Loucy (cell line): ENCODE data around the gene ATP9A.

ENCODE experiments used
- EZH2phosphoT487 ChIP-seq: fragments of 200-600 bp; IDR thresholded peaks from 2 replicates; pipeline ENCODE4 v1.6.1; 2018; ENCODE audit warnings: antibody characterized with exemption, mild to moderate bottlenecking, moderate library complexity, borderline replicate concordance
- TF ChIP-seq, protein P1 (sequence below): fragments of 200-600 bp; sonication (generic); conservative IDR thresholded peaks from 2 replicates; pipeline ENCODE4 v1.5.1; 2014; ENCODE audit warnings: mild to moderate bottlenecking, antibody characterized with exemption, low read length

DNA sequence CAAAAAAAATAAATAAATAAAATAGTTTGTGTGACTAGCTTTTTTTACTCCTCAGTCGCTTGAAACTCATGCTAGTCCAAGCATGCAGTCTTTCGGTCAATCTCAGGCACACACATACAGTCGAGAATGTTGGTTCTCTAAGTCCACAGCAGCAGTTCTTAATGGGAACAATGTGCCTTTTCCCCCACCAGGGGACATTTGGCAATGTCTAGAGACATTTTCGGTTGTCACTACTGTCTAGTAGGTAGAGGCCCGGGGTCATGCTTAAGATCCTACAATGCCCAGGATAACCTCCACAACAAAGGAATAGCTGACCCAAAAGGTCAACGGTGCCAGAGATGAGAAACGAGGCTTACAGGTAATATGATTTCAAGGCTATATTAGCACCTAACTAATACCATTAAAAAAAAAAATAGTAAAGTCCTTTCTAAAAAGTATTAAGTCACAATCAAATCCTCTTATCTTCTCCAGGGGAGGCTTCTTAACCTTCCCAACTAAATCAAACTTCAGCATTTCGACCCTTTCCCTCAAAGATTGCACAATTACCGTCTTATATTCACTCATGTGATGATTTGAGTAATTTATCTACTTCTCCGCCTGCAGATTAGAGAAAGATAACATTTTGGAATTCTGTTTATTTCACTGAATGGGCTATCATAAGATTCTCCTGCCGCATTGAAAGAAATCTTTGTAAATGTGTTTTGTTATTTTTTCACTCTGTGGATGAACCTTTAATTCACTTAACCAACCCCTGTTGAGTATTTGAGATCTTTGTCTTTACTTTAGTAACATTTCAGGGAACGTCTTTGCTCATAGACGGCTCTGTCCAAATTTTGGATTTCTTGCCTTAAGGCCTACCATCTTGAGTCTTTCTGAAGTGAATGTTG, 42.2 kb upstream of the ATP9A start:
- TF ChIP-seq, protein P1, sequence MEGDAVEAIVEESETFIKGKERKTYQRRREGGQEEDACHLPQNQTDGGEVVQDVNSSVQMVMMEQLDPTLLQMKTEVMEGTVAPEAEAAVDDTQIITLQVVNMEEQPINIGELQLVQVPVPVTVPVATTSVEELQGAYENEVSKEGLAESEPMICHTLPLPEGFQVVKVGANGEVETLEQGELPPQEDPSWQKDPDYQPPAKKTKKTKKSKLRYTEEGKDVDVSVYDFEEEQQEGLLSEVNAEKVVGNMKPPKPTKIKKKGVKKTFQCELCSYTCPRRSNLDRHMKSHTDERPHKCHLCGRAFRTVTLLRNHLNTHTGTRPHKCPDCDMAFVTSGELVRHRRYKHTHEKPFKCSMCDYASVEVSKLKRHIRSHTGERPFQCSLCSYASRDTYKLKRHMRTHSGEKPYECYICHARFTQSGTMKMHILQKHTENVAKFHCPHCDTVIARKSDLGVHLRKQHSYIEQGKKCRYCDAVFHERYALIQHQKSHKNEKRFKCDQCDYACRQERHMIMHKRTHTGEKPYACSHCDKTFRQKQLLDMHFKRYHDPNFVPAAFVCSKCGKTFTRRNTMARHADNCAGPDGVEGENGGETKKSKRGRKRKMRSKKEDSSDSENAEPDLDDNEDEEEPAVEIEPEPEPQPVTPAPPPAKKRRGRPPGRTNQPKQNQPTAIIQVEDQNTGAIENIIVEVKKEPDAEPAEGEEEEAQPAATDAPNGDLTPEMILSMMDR = peak; percentile 39; the same call in 1 of the 2 replicates
- no peak for TF ChIP-seq EZH2phosphoT487
